ENCODE measurements around the gene BRINP2.

BRINP2 gene

GRCh38 chr1:177227978-177228692 is 57.4 kb downstream of the BRINP2 start:
- DNase-seq = peak; percentile 41

GRCh38 chr1:177228693-177229065 is 57.9 kb downstream of the BRINP2 start:
- DNase-seq = no peak

DNA sequence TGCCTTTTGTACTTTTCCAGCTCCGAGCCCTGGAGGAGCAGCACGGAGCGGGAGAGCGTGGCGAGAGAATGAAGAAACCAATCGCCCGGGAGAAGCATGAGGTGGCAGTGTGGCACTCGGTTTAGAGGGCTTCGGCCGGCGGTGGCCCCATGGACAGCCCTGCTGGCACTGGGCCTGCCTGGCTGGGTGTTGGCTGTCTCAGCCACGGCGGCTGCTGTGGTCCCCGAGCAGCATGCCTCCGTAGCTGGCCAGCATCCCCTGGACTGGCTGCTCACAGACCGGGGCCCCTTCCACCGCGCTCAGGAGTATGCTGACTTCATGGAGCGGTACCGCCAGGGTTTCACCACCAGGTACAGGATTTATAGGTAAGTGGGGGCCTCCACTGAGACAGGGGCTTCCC is 59.0 kb downstream of the BRINP2 start:
- DNase-seq = no peak

GRCh38 chr1:177230228-177231016 is 59.7 kb downstream of the BRINP2 start:
- DNase-seq = peak; percentile 8

DNA sequence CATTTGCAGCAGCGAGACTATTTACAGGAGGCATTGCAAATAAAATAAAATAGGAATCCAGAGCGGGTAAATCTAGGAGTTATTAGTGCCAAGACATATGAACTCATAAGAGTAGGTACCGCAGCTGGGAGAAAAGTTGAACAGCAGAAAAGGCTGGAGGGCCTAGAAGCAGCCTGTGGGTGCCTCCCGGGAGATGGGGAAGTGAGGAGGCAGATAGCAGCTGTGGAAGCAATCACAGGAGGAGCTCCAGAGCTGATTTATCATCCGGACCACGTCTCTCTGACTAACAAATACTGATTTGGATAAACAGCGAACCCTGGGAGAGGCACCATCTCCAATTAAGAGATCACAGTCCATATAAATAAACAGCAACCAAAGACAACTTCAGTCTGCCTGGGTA is 64.6 kb downstream of the BRINP2 start:
- DNase-seq = no peak

DNA sequence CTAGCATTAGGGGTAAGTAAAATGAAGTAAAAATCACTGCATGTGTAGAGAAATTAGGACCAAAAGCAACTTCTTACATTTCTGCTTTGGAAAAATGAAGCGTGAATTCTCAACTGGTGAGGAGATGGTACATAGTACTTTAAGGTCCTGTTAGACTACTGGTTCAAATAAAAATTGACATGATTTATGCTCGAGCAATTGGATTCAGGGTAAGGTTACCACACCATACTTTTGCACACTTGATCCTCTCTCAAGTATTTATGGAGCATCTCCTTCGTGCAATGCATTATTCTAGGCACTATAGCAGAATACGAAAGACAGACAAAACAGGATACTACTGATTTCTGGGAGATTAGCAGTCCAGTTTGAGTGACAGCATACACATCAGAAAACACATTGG is 66.2 kb downstream of the BRINP2 start:
- no peak for DNase-seq

GRCh38 chr1:177238967-177239366 is 68.2 kb downstream of the BRINP2 start:
- no peak for DNase-seq

- DNase-seq = no peak
These were observed 69.0 kb downstream of the BRINP2 start for GRCh38 chr1:177239792-177240191.

DNA sequence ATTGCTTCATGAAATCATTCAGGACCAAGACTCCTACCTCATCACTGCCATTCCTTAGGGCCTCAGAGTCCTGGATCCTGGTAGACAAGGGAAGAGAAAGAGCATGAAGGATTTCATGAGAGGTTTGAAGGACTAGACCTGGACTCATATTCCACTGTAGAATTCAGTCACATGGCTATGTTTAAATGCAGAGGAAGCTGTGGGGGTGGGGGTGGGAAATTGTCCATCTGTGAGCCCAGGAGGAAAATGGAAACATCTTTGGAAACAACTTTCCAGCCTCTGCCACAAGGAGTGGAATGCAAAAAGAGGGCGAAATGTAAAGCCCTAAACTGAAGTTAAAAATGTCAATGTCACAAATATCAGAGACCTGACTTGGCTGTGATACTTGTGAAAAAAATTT is 73.0 kb downstream of the BRINP2 start:
- no peak for DNase-seq

DNA sequence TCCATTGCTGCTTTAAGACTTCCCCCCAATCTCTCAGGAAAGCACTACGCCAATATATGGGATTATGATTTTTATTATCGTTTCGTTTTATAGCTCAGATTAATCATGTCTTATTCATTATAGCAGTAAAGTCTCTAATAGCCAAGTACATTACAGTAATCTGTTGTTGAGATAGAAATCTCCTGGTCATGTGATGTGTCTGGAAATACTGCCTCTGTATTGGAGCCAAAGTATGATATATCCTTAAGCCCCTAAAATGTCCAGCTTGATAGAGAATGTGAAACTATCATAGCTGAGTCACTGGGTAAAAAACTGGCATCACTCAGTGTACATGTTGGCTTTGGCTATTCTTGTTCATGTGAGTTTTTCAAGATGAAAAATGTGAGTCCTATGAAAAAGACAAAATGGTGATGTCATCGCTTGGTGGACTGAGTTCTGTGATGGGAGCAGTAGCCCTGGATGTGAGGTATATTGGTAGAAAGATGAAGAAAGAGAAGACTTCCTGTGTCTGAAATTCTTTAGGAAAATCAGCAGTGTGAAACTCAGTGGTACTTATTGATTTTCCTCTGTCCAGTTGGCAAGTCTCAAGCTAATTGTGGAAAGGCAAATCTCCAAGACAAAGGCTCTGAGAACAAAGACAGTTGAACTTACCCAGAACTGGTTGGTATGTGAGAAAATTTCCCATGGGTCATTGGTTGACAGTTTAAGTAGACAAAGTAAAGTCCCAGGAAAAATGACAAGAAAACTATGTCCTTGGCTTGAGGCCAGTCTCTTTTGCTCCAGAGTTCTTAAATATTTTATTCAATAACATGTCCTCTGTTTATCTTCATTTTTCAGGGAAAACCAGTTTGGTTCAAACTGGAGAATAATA is 76.2 kb downstream of the BRINP2 start:
- DNase-seq = no peak

GRCh38 chr1:177247623-177248176 is 76.9 kb downstream of the BRINP2 start:
- no peak for DNase-seq

DNA sequence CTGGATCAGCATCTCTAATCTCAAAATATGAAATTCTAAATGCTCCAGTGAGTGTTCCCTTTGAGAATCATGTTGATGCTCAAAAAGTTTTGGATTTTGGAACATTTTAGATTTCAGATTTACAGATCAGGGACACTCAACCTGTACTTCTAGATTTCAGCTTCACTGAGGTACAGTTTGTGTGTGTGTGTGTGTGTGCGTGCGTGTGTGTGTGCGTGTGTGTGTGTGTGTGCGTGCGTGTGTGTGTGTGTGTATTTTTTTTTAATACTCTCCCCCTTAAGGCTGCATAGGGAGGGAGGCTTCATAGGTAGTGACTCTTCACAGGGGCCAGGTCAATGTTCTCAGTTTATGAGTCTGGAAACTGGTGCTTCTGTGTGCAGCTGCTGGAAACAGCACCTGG is 77.5 kb downstream of the BRINP2 start:
- no peak for DNase-seq

- no peak for DNase-seq
These were observed 78.5 kb downstream of the BRINP2 start for GRCh38 chr1:177249231-177249630.

- no peak for DNase-seq
These were observed 82.1 kb downstream of the BRINP2 start for GRCh38 chr1:177252877-177253276.

GRCh38 chr1:177255411-177255810 is 84.7 kb downstream of the BRINP2 start:
- DNase-seq = no peak

GRCh38 chr1:177256153-177257075 is 85.7 kb downstream of the BRINP2 start:
- peak; percentile 34 for DNase-seq

DNA sequence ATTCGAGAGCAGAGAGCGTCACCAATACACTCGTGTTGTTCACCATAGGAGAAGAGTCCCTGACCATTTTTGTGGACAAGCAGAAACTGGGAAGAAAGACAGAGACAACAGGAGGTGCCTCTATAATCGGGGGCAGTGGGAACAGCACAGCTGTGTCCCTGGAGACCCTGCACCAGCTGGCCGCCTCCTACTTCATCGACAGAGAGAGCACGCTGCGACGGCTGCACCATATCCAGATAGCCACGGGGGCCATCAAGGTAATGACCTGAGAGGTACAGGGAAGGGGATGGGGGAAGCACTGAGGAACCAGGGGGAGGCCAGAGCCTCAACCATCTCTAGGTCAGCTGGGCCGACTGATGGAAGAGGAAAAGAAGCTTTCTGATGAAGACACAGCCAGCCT is 86.4 kb downstream of the BRINP2 start:
- no peak for DNase-seq

GRCh38 chr1:177257576-177257975 is 86.8 kb downstream of the BRINP2 start:
- DNase-seq = no peak

- no peak for DNase-seq
These were observed 100.1 kb downstream of the BRINP2 start for GRCh38 chr1:177270863-177271262.

DNA sequence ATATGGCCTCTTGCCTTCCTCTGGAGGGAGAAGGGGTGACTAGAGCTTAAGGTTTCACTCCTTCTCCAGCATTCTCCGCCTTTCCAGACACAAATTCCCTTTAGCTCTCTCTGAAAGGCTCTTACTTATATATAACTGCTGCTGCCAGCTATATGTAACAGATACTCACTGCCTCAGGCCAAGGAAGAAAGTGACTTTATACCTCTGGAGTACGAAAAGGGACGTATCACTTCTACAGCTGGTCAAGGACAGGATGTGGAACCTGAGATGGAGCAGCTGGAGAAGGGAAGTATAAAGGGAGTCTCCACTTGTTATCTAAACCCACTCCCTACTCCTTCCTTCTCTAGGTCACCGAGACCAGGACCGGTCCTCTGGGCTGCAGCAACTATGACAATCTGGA is 102.4 kb downstream of the BRINP2 start:
- no peak for DNase-seq

DNA sequence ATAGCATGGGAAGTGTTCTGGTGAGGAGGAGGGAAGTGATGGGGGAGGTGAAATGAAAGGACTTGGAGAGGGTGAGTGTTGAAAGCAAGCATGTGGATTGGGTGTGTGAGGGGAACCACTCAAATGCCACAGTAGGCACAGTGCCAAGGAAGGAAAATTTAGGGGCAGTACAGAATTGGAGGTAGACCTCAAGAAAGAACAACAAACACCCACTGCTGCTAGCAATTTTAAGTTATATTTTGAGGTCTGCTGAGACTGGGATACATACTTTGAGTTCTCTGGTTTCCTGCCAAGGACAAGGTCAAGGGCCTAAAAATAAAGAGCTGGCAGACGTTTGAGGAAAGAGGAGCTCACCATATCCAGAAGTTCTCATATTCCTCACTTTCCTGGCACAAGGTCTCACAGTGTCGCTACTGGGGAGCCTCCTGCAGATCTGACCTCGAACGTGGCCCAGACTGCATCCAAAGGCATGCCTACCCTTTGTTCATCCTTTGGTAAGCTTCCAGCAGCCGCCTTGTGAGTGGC is 104.0 kb downstream of the BRINP2 start:
- DNase-seq = no peak

DNA sequence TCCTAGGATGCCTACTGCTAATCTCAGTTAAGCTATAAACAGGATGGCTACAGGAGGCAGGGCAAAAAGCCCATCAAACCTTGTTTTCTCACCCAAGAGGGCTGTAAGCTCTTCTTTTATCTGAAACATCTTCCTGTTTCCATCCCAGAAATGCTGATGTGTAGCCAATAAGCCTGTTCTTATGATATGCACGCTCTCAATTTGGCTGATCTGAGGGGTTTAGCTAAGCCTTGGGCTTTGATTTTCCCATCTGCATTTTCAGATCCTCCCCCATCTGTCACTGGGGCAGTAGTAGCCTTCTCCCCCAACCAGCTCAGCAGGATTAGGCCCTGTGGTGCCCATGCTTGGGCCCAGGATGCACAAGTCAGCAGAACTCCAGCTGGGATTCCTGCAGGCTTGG is 105.0 kb downstream of the BRINP2 start:
- no peak for DNase-seq
